ENCODE results near the gene METTL3. TPM values are rescaled to one million over a fixed set of nuclear protein-coding genes. Genes with fewer than 3 reads are reported as not detected.

METTL3 gene
- total and polyA plus RNA-seq, 2 of the 13 experiments (the other 11 are each of a cell fraction or from before 2014, with no cell fraction given): 123 to 130 TPM

GRCh38 chr14:21475767-21476522 is 35.2 kb downstream of the METTL3 start (continued):
- TF ChIP-seq ZNF513 (CRISPR knock-in tag; conservative IDR thresholded peaks at IDR 0.05): no peak
- no peak for TF ChIP-seq ZNF329 (CRISPR knock-in tag; IDR thresholded peaks at IDR 0.05; ENCODE audit: low read depth)
- no peak for TF ChIP-seq SUZ12 (IDR thresholded peaks at IDR 0.05; ENCODE audit: low read depth, low read length)
- no peak for TF ChIP-seq IKZF1 (IDR thresholded peaks at IDR 0.05)
- no peak for TF ChIP-seq MXD4 (CRISPR knock-in tag; IDR thresholded peaks at IDR 0.05)
- no peak for TF ChIP-seq ARID5B (CRISPR knock-in tag; IDR thresholded peaks at IDR 0.05)
- no peak for TF ChIP-seq SMARCE1 (IDR thresholded peaks at IDR 0.05; ENCODE audit: borderline replicate concordance)
- TF ChIP-seq HIVEP1 (CRISPR knock-in tag; IDR thresholded peaks at IDR 0.05): no peak
